ENCODE data around the gene DOCK10. TPM values are rescaled to one million over a fixed set of nuclear protein-coding genes. Genes with fewer than 3 reads are reported as not detected.

DOCK10 gene
- total and polyA plus RNA-seq, 2 donors (not counting 3 experiments of a cell fraction or from before 2014, with no cell fraction given) = 5.8 to 23.0 TPM

DNA sequence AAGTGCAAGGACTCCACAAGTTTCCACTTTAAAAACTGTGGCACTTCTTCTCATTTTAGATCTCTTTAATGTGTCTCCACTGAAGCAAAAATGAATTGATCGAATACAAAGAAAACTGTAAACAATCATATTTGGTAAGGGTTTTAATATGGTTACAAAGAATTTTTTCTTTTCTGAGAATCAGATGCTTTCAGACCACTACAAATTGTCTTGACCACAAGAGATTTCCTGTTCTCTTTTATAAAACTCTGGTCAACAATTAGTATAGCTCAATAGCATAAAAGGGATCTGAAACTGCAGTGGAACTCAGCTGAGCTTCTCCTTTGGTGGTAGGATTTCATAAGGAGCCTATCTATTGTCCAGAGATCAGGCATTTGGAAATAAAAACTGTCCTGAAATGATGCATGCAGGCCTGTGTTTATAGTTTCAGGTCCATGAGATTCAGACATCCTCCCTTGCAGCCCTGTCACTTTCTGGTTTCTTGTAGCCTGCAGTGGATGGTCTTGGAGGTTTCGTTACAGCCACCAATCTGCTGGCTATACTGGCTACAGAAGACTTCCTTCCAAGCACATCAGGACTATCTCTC, 120.0 kb downstream of the DOCK10 start:
- no peak for DNase-seq (ENCODE audit: low read depth, low spot score)

More for the DNA sequence above, 120.0 kb downstream of the DOCK10 start:
- H3K79me2 ChIP-seq (ENCODE audit: control insufficient read depth, insufficient read depth, low read length) = peaks cover 49% of the 10 kb centered on the region
- intact Hi-C loops (cut with micrococcal nuclease) (no loop called here), dilution Hi-C loops (cut with MboI; ENCODE audit: extremely low pct_ligation_motif_present, low sequenced_read_pairs) (no loop called here)
- no peaks in the 10 kb centered on the region for H3K36me3 ChIP-seq (ENCODE audit: control insufficient read depth in 2 of 2, extremely low read depth in 1 of 2, insufficient read depth in 2 of 2, low read length in 2 of 2)
- no peaks in the 10 kb centered on the region for H3K9me3 ChIP-seq (replicated peaks; ENCODE audit: control insufficient read depth, insufficient read depth, low read length)
- TF ChIP-seq, protein P1, sequence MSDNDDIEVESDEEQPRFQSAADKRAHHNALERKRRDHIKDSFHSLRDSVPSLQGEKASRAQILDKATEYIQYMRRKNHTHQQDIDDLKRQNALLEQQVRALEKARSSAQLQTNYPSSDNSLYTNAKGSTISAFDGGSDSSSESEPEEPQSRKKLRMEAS (IDR thresholded peaks at IDR 0.05; ENCODE audit: insufficient read depth, insufficient read length) = no peak
- TF ChIP-seq JUN (IDR thresholded peaks at IDR 0.05; ENCODE audit: borderline replicate concordance, insufficient read depth, insufficient read length, low read depth) (no peak), POLR2AphosphoS5 (IDR thresholded peaks at IDR 0.05; ENCODE audit: insufficient read depth, low read depth, low read length) (no peak), GATA2 (IDR thresholded peaks at IDR 0.05; ENCODE audit: insufficient read depth, insufficient read length, low read depth, low read length) (no peak), EZH2 (IDR thresholded peaks at IDR 0.05; ENCODE audit: borderline replicate concordance, low read depth, low read length, severe bottlenecking) (no peak), POLR2A (IDR thresholded peaks at IDR 0.05; ENCODE audit: low read depth, low read length) (no peak), FOS (IDR thresholded peaks at IDR 0.05; ENCODE audit: borderline replicate concordance, insufficient read depth, low read length) (no peak), MYC (IDR thresholded peaks at IDR 0.05; ENCODE audit: low read depth, low read length) (no peak)
- TF ChIP-seq, protein P2, sequence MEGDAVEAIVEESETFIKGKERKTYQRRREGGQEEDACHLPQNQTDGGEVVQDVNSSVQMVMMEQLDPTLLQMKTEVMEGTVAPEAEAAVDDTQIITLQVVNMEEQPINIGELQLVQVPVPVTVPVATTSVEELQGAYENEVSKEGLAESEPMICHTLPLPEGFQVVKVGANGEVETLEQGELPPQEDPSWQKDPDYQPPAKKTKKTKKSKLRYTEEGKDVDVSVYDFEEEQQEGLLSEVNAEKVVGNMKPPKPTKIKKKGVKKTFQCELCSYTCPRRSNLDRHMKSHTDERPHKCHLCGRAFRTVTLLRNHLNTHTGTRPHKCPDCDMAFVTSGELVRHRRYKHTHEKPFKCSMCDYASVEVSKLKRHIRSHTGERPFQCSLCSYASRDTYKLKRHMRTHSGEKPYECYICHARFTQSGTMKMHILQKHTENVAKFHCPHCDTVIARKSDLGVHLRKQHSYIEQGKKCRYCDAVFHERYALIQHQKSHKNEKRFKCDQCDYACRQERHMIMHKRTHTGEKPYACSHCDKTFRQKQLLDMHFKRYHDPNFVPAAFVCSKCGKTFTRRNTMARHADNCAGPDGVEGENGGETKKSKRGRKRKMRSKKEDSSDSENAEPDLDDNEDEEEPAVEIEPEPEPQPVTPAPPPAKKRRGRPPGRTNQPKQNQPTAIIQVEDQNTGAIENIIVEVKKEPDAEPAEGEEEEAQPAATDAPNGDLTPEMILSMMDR (IDR thresholded peaks at IDR 0.05; ENCODE audit: extremely low read depth in 1 of 2, insufficient read depth in 1 of 2, low read depth in 1 of 2, low read length in 2 of 2) = no peak
- no peaks in the 10 kb centered on the region for H4K20me1 ChIP-seq (replicated peaks; ENCODE audit: control insufficient read depth, extremely low read depth, insufficient read depth, low read length)
- H3K9me1 ChIP-seq (replicated peaks; ENCODE audit: control insufficient read depth, extremely low read depth, insufficient read depth, low read length) = no peaks in the 10 kb centered on the region
- H3K27me3 ChIP-seq (ENCODE audit: control insufficient read depth in 2 of 2, insufficient read depth in 2 of 2, low read length in 2 of 2) = no peaks in the 10 kb centered on the region
- ChIA-PET CTCF (interaction anchor here (1.7 kb wide), 1 partner anchor 12 kb away, joined by 5 read pairs; no protein-coding TSS in a partner anchor), POLR2A (no interaction called here)
- H3K4me1 ChIP-seq (ENCODE audit: control insufficient read depth, extremely low read depth, insufficient read depth, low read length) = peaks cover 20% of the 10 kb centered on the region
- H3K4me2 ChIP-seq (ENCODE audit: insufficient read depth, low read length) = no peak overlapping the region
- BruUV-seq (replicated peaks) = no TSS peak
- H3K27ac ChIP-seq (ENCODE audit: insufficient read depth, low read depth, low read length) = no peak overlapping the region
- no peak overlapping the region for H2AFZ ChIP-seq (ENCODE audit: low read depth, low read length)
- no peak overlapping the region for H3K4me3 ChIP-seq (replicated peaks in 1 of 3; ENCODE audit: insufficient read depth in 1 of 3, low read depth in 1 of 3, low read length in 3 of 3)
- FAIRE-seq = no peak
- H3K9ac ChIP-seq (replicated peaks; ENCODE audit: extremely low read depth, insufficient read depth, low read length) = no peak overlapping the region
